BJ (cell line): Measurements from ENCODE around the gene NT5C. TPM values are rescaled to one million over a fixed set of nuclear protein-coding genes. Genes with fewer than 3 reads are reported as not detected.

ENCODE experiments used
- CTCF ChIA-PET: fragments of 350-600 bp; formaldehyde crosslinking; extraction: SDS; loops from one replicate; lab custom pipeline; 2021; ENCODE audit warnings: antibody characterized with exemption, inconsistent platforms; lab: Yijun Ruan, JAX
- POLR2A ChIA-PET: fragments of 300-600 bp; sonication (Branson Sonifier 250); formaldehyde crosslinking; extraction: SDS; loops from one replicate; lab custom pipeline; 2021; ENCODE audit warnings: antibody characterized with exemption; lab: Charles Lee
- DNase-seq: peaks from one replicate; pipeline ENCODE4 v3.0.0-alpha.2; 2011; ENCODE audit warnings: low read depth
- H3K27me3 ChIP-seq: 2 replicates; pipeline ENCODE4 v1.6.0; 2011; ENCODE audit warnings: low read length; ENCODE audit not compliant: control insufficient read depth, insufficient read depth
- H3K36me3 ChIP-seq: 2 replicates; pipeline ENCODE4 v1.5.1; 2011; ENCODE audit warnings: low read length; ENCODE audit not compliant: control insufficient read depth, insufficient read depth
- H3K4me3 ChIP-seq: 2 replicates; pipeline ENCODE4 v1.5.1; 2011; ENCODE audit warnings: low read depth, mild to moderate bottlenecking, control low read depth, low read length
- CTCF ChIP-seq: IDR thresholded peaks from 2 replicates; pipeline ENCODE4 v1.5.1; 2011; ENCODE audit warnings: low read depth, mild to moderate bottlenecking, control low read depth, inconsistent platforms, low read length, moderate library complexity; ENCODE audit not compliant: insufficient read depth
- polyA plus RNA-seq: library from polyadenylated mRNA; depleted of rRNA; stranded (reverse); fragments of >200 nt; gene quantifications from 2 replicates; pipeline ENCODE4 v1.2.3, GENCODE V29; 2011; rRNA removed
- small RNA-seq: library from RNA; depleted of rRNA; stranded (forward); fragments of <200 nt; gene quantifications from one replicate; pipeline ENCODE3, GENCODE V24; 2012; ENCODE audit warnings: low replicate concordance, low read depth; ENCODE audit not compliant: insufficient read length

NT5C gene
- polyA plus RNA-seq, 1 experiment = 61.8 TPM

DNA sequence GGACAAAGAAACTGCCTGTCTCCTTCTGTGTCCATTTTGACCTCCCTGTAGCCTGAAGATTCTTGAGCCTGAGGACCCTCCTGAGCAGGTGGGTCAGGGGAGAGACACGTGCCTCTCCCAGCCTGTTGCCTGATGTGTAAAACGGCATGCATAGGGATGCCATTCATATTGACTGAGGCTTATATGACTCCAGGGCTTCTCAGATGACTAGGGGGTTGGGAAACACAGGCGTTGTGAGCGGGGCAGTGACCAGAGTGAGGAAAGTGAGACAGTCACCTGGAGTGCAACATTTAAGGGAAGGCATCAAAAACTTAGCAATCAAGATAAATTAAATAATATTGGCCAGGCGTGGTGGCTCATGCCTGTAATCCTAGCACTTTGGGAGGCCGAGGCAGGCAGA, 48.9 kb downstream of the NT5C start:
- no peak overlapping the region for H3K4me3 ChIP-seq
- TF ChIP-seq CTCF = no peak
- DNase-seq = no peak
- no peaks in the 10 kb centered on the region for H3K36me3 ChIP-seq
- ChIA-PET POLR2A (no interaction called here), CTCF (interaction anchor here (1.7 kb wide), 1 partner anchor 31 kb away, joined by 9 read pairs; no protein-coding TSS in a partner anchor)
- H3K27me3 ChIP-seq = no peaks in the 10 kb centered on the region

- ChIA-PET CTCF (interaction anchor here (0.8 to 1.7 kb wide), 6 partner anchors 12 to 120 kb away, joined by 3 to 9 read pairs (median 4); partner anchors contain the start of gene NT5C), POLR2A (no interaction called here)
- no peaks in the 10 kb centered on the region for H3K36me3 ChIP-seq
- DNase-seq = no peak
- H3K4me3 ChIP-seq = no peak overlapping the region
- H3K27me3 ChIP-seq = no peaks in the 10 kb centered on the region
- no peak for TF ChIP-seq CTCF
These were observed 49.7 kb downstream of the NT5C start for GRCh38 chr17:75081611-75082540.

Small RNA genes within 50 kb of the gene (small RNA-seq; reads per million reads assigned to genes)
- not detected for gene RF00019

Other genes with a start within 250 kb of the NT5C start
- gene FADS6, start 238.1 kb downstream of the NT5C start, polyA plus RNA-seq = not detected in 2 replicates
- gene USH1G, start 208.5 kb downstream of the NT5C start, polyA plus RNA-seq = not detected in 2 replicates
- gene OTOP2, start 207.5 kb downstream of the NT5C start, polyA plus RNA-seq = not detected in 2 replicates
- not detected in 2 replicates for gene OTOP3, start 195.8 kb downstream of the NT5C start, polyA plus RNA-seq
- gene HID1, start 159.0 kb downstream of the NT5C start, polyA plus RNA-seq = 1.7 and 1.8 TPM in 2 replicates
- 12.5 and 19.6 TPM in 2 replicates for gene CDR2L, start 144.1 kb downstream of the NT5C start, polyA plus RNA-seq
- gene MRPL58, start 119.1 kb downstream of the NT5C start, polyA plus RNA-seq = 44.2 and 50.8 TPM in 2 replicates
- 160 and 304 TPM in 2 replicates for gene ATP5PD, start 84.8 kb downstream of the NT5C start, polyA plus RNA-seq
- 23.5 and 28.0 TPM in 2 replicates for gene KCTD2, start 84.5 kb downstream of the NT5C start, polyA plus RNA-seq
- 8.7 and 18.3 TPM in 2 replicates for gene SLC16A5, start 43.8 kb downstream of the NT5C start, polyA plus RNA-seq
- 5.7 and 6.9 TPM in 2 replicates for gene ARMC7, start 21.8 kb downstream of the NT5C start, polyA plus RNA-seq
- 65.5 and 111 TPM in 2 replicates for gene JPT1, start 22.8 kb upstream of the NT5C start, polyA plus RNA-seq
- 131 and 304 TPM in 2 replicates for gene SUMO2, start 51.2 kb upstream of the NT5C start, polyA plus RNA-seq
- gene NUP85, start 73.9 kb upstream of the NT5C start, polyA plus RNA-seq = 45.4 and 74.1 TPM in 2 replicates
- 18.7 and 27.6 TPM in 2 replicates for gene GGA3, start 129.9 kb upstream of the NT5C start, polyA plus RNA-seq
- 66.3 and 69.1 TPM in 2 replicates for gene MRPS7, start 130.1 kb upstream of the NT5C start, polyA plus RNA-seq
- gene MIF4GD, start 139.5 kb upstream of the NT5C start, polyA plus RNA-seq = 20.2 and 29.0 TPM in 2 replicates
- 8.3 and 12.0 TPM in 2 replicates for gene SLC25A19, start 157.7 kb upstream of the NT5C start, polyA plus RNA-seq